HEK293T (cell line): ENCODE results near the gene PYGO2.

Source experiments
- CTCF ChIA-PET: fragments of 350-600 bp; formaldehyde crosslinking; extraction: SDS; loops from one replicate; lab custom pipeline; 2021; ENCODE audit warnings: antibody characterized with exemption, inconsistent platforms; lab: Yijun Ruan, JAX
- POLR2A ChIA-PET: fragments of 350-600 bp; formaldehyde crosslinking; extraction: SDS; loops from one replicate; lab custom pipeline; 2020; ENCODE audit warnings: antibody characterized with exemption, inconsistent platforms; lab: Yijun Ruan, JAX
- DNase-seq: peaks from one replicate; pipeline ENCODE4 v3.0.0; 2012; ENCODE audit warnings: mixed read lengths; ENCODE audit errors: extremely low spot score
- ARNT ChIP-seq: fragments of 450-650 bp; IDR thresholded peaks from 2 replicates; pipeline ENCODE4 v1.6.1; 2017; ENCODE audit warnings: mild to moderate bottlenecking
- BHLHE40 ChIP-seq: fragments of 450-650 bp; IDR thresholded peaks from 2 replicates; pipeline ENCODE4 v1.6.1; 2016; ENCODE audit warnings: mild to moderate bottlenecking, moderate library complexity, borderline replicate concordance
- CTBP1 ChIP-seq: fragments of 450-650 bp; IDR thresholded peaks from 2 replicates; pipeline ENCODE4 v1.6.1; 2016; ENCODE audit warnings: borderline replicate concordance
- ELF4 ChIP-seq: fragments of 450-650 bp; IDR thresholded peaks from 2 replicates; pipeline ENCODE4 v1.6.1; 2017; ENCODE audit warnings: antibody characterized with exemption
- FOXA1 ChIP-seq: fragments of 450-650 bp; IDR thresholded peaks from 2 replicates; pipeline ENCODE4 v1.6.1; 2016; ENCODE audit warnings: mild to moderate bottlenecking
- FOXK2 ChIP-seq: fragments of 450-650 bp; IDR thresholded peaks from 2 replicates; pipeline ENCODE4 v1.6.1; 2016; ENCODE audit warnings: mild to moderate bottlenecking
- FOXM1 ChIP-seq: fragments of 450-650 bp; IDR thresholded peaks from 2 replicates; pipeline ENCODE4 v1.6.1; 2017; ENCODE audit warnings: mild to moderate bottlenecking, borderline replicate concordance
- HDGF ChIP-seq: fragments of 450-650 bp; IDR thresholded peaks from 2 replicates; pipeline ENCODE4 v1.6.1; 2017; ENCODE audit warnings: antibody characterized with exemption, borderline replicate concordance
- L3MBTL2 ChIP-seq: fragments of 450-650 bp; conservative IDR thresholded peaks from 2 replicates; pipeline ENCODE4 v1.6.1; 2016; ENCODE audit warnings: mild to moderate bottlenecking
- LEF1 ChIP-seq: fragments of 450-650 bp; IDR thresholded peaks from 2 replicates; pipeline ENCODE4 v1.6.1; 2017; ENCODE audit warnings: mild to moderate bottlenecking, borderline replicate concordance
- NFRKB ChIP-seq: fragments of 450-650 bp; IDR thresholded peaks from 2 replicates; pipeline ENCODE4 v1.6.1; 2016; ENCODE audit warnings: mild to moderate bottlenecking, moderate library complexity
- PKNOX1 ChIP-seq: fragments of 450-650 bp; IDR thresholded peaks from 2 replicates; pipeline ENCODE4 v1.6.1; 2016
- SP1 ChIP-seq: fragments of 450-650 bp; IDR thresholded peaks from 2 replicates; pipeline ENCODE4 v1.6.1; 2017
- SUZ12 ChIP-seq: fragments of 450-650 bp; IDR thresholded peaks from 2 replicates; pipeline ENCODE4 v1.6.1; 2016; ENCODE audit warnings: mild to moderate bottlenecking
- TARDBP ChIP-seq: fragments of 450-650 bp; IDR thresholded peaks from 2 replicates; pipeline ENCODE4 v1.6.1; 2016
- ZNF384 ChIP-seq: fragments of 450-650 bp; IDR thresholded peaks from 2 replicates; pipeline ENCODE4 v1.6.1; 2016

PYGO2 gene

GRCh38 chr1:154962156-154962749, 671 bp upstream of the PYGO2 start:
- no peak for DNase-seq
- POLR2A ChIA-PET = interaction anchor here (0.6 to 4.8 kb wide), 12 partner anchors 10 to 53 kb away, joined by 3 to 59 read pairs (median 4); partner anchors contain the start of genes CKS1B, FLAD1, LENEP and PMVK
- TF ChIP-seq L3MBTL2 = 0 out of 2 replicates have a peak, but pooled peaks have one; percentile 11
- TF ChIP-seq FOXK2 = no peak
- CTCF ChIA-PET = interaction anchor here (1.3 to 1.6 kb wide), 4 partner anchors 8 to 99 kb away, joined by 3 to 4 read pairs (median 4); partner anchors contain the start of gene SHC1

GRCh38 chr1:154960446-154961136, 991 bp downstream of the PYGO2 start:
- POLR2A ChIA-PET = interaction anchor here (0.6 to 4.8 kb wide), 25 partner anchors 9 to 124 kb away, joined by 3 to 59 read pairs (median 4); partner anchors contain the start of genes CKS1B, FLAD1, LENEP and PMVK

DNA sequence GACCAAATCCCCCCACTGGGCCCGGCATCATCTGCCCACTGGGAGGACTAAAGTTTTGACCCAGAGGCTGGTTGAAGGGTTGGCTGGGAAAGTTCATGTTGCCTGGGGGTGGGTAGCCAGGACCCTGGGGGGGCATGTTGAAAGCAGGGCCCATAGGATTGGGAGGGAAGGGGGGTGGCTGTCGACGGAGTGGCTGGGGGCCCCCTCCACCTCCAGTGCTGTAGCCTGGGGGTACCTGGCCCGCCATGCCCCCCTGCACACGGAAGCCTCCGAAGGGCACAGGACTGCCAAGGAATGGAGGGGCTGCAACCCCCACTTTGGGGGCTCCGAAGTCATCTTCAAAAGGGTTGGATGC, 2.2 kb downstream of the PYGO2 start:
- ChIA-PET CTCF (no interaction called here), POLR2A (interaction anchor here (1.2 to 4.8 kb wide), 2 partner anchors 13 to 23 kb away, joined by 4 to 59 read pairs; partner anchors contain the start of genes CKS1B, FLAD1 and SHC1)
- DNase-seq = no peak
- TF ChIP-seq LEF1 (no peak), ZNF384 (no peak), L3MBTL2 (no peak), HDGF (no peak), PKNOX1 (no peak), BHLHE40 (no peak), CTBP1 (no peak), NFRKB (no peak), FOXM1 (no peak), ELF4 (no peak), TARDBP (no peak), SUZ12 (no peak), FOXK2 (no peak), ARNT (no peak), SP1 (no peak), FOXA1 (no peak)

More at GRCh38 chr1:154960446-154961136, 991 bp downstream of the PYGO2 start:
- no peak for TF ChIP-seq FOXA1
- no peak for TF ChIP-seq ZNF384
- no peak for TF ChIP-seq BHLHE40
- no peak for TF ChIP-seq FOXM1
- DNase-seq = no peak
- CTCF ChIA-PET = interaction anchor here (0.9 to 1.3 kb wide), 6 partner anchors 24 to 129 kb away, joined by 3 to 6 read pairs (median 3); partner anchors contain the start of gene PMVK

- TF ChIP-seq ELF4 (no peak), FOXK2 (no peak), L3MBTL2 (no peak), FOXA1 (no peak), CTBP1 (no peak), PKNOX1 (no peak), TARDBP (no peak), LEF1 (no peak), BHLHE40 (no peak), SP1 (no peak), SUZ12 (no peak), ARNT (no peak), ZNF384 (no peak), NFRKB (no peak), FOXM1 (no peak), HDGF (no peak)
- POLR2A ChIA-PET = interaction anchor here (1.2 kb wide), 1 partner anchor 24 kb away, joined by 4 read pairs; the partner anchor contains the start of gene FLAD1
- CTCF ChIA-PET = no interaction called here
- no peak for DNase-seq
Observed at GRCh38 chr1:154958681-154959425, 2.7 kb downstream of the PYGO2 start.

DNA sequence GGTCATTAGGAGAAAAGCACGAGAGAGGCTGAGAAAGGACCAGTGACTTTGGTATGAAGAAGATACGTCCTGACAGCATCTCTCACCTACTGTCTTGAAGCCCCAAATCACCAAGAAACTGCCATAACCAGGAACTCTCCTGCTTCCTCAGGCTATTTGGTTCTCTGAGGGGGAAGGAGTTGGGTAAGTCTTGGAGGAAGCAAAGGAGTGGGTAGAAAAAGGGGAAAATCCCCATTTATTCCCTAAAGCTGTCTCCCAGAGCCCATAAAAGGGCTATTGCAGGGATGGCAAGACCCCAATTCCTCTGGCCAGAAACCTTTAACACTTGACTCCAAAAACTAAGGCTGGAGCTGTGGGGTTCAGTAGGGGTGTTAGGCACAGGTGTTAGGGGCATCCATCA, 3.5 kb downstream of the PYGO2 start:
- CTCF ChIA-PET = no interaction called here
- TF ChIP-seq SP1 (no peak), FOXM1 (no peak), ARNT (no peak), L3MBTL2 (no peak)
- no peak for DNase-seq
- POLR2A ChIA-PET = interaction anchor here (0.7 kb wide), 1 partner anchor 25 kb away, joined by 3 read pairs; the partner anchor contains the start of gene FLAD1

GRCh38 chr1:154957091-154957657, 4.4 kb downstream of the PYGO2 start:
- TF ChIP-seq FOXK2 (no peak), L3MBTL2 (no peak), SP1 (no peak), LEF1 (no peak), SUZ12 (no peak), HDGF (no peak), BHLHE40 (no peak), ZNF384 (no peak), NFRKB (no peak), ARNT (no peak), CTBP1 (no peak), FOXA1 (no peak), ELF4 (no peak), PKNOX1 (no peak), TARDBP (no peak), FOXM1 (no peak)
- POLR2A ChIA-PET = interaction anchor here (0.7 to 1.9 kb wide), 8 partner anchors 11 to 94 kb away, joined by 3 to 10 read pairs (median 4); partner anchors contain the start of genes ADAM15, FLAD1, PMVK and SHC1

More at GRCh38 chr1:154957091-154957657, 4.4 kb downstream of the PYGO2 start:
- DNase-seq = no peak
- CTCF ChIA-PET = interaction anchor here (1.0 to 2.1 kb wide), 3 partner anchors 42 to 216 kb away, joined by 3 to 12 read pairs (median 3); partner anchors contain the start of gene KRTCAP2
